AML-193 (cell line): ENCODE data around the gene CYB561A3.

ENCODE experiments used
- DNase-seq, 2 experiments: peaks; one replicate each; lab custom pipeline; 2025; lab: John Stamatoyannopoulos, UW

CYB561A3 gene

GRCh38 chr11:61325649-61326414 lies 35.9 kb downstream of the CYB561A3 start:
- no peak for DNase-seq

GRCh38 chr11:61315260-61315659 lies 46.4 kb downstream of the CYB561A3 start:
- DNase-seq = no peak

- DNase-seq = no peak
These were observed 50.9 kb downstream of the CYB561A3 start for GRCh38 chr11:61310749-61311148.

GRCh38 chr11:61309739-61310138 lies 51.9 kb downstream of the CYB561A3 start:
- no peak for DNase-seq

- no peak for DNase-seq
These were observed 52.5 kb downstream of the CYB561A3 start for GRCh38 chr11:61309141-61309540.

- no peak for DNase-seq
These were observed 54.3 kb downstream of the CYB561A3 start for GRCh38 chr11:61307354-61307753.

DNA sequence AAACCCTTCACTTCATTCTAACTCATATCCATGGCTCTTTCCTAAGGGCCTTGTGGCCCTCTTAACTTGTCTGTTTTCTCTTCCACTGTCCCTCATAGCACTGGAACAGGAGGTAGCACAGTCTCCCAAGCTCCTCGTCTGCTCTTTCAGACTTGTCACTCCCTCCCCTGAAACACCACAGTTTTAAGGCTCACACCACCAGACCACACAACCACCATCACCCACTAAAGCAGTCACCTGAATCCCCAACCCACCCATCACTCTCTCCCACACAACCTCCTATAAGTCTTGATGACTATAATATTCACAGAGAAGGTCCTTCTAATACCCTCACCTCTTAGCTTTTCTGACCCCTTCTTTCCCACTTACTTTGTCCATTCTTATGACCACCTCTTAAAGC lies 55.5 kb downstream of the CYB561A3 start:
- DNase-seq = no peak

DNA sequence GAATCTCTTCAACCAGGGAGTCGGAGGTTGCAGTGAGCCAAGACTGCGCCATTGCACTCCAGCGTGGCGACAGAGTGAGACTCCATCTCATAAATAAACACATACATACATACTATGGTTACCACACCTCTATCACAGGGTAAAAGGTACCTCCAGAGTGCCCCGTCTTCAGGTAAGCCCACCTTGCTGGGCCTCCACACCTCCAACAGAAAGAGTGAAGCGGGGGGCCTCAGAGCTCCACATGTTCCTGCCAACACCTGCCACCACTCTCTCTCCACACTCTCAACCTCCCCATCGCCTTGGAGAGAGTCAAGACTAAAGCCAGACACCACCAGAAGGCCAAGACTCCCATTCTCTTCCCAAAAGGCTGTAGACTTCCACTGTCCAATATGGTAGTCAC lies 56.3 kb downstream of the CYB561A3 start:
- DNase-seq = no peak

DNA sequence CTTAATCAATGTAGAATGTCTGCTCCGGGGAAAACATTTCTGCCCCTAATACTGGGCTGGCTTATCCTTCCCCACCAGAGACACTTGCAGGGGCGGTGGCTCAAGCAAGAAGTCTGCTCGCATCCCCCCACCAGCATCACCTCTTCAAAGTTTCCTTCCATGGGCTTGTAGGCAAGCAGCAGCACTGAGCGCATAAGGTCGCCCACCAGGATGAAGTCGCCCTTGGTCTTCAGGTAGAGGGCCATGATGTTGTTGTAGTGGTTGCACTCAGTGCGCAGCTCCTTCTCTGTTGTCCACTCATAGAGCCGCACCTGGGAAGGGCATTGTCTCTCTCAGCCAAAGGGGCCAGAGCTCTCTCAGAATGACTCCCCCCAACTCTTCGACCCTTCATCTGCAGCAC lies 58.0 kb downstream of the CYB561A3 start:
- no peak for DNase-seq

DNA sequence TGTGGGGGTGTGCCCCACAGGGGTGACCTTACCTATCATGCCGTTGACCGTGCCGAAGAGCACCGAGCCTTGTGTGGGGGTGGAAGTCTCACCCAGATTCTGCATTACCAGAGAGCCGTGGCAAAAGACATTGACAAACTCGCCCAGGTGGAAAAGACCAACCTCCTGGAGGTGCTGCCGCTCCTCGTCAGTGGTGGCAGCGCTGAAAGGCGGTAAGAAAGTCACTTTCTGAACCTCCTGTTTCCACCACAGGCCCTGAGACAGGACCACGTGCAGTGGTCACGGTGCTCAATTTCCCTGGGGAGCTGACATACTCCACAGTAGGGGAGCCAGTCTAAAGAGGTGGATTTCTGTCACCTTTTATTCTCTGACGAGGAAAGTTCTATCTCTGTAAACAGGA lies 59.1 kb downstream of the CYB561A3 start:
- DNase-seq = no peak
